Measurements from ENCODE around the gene PRICKLE2. TPM values are rescaled to one million over a fixed set of nuclear protein-coding genes. Genes with fewer than 3 reads are reported as not detected.

Gene PRICKLE2
- total RNA-seq, 1 experiment from 2014 or later, result 4.2 TPM

DNA sequence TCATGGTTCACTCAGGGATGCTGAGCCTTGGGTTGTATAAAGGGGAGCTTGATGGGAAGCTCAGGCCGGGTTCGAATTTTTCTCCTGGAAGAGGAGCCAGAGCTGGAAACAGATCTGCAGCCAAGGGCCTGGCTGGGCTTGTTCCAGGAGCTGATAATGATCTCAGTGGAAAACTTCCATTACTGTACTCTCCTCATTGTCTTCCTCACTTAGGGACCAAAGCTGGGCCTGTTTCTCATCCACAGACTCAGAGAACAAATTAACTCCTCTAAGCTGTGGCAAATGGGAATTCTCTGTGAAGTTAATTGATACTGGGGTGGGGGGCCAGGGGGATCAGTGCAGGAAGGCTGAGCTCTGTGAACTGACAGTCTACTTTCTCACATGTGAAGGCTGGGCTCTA, 92.0 kb downstream of the PRICKLE2 start:
- H3K9me3 Mint-ChIP-seq (ENCODE audit: unreplicated experiment), result no peaks in the 10 kb centered on the region
- Histone ChIP-seq H3K27me3 (replicated peaks; ENCODE audit: control insufficient read depth, insufficient read depth, low read length) (no peaks in the 10 kb centered on the region), H3K4me1 (peaks cover 5% of the 10 kb centered on the region; the same call in 1 of the 2 replicates), H3K9me3 (0 out of 2 replicates have a peak, but pooled peaks cover 2% of the 10 kb centered on the region), H3K36me3 (ENCODE audit: control insufficient read depth, insufficient read depth, low read length) (no peaks in the 10 kb centered on the region), H3K4me3 (ENCODE audit: low read depth, low read length) (no peak overlapping the region)
- intact Hi-C loops (cut with micrococcal nuclease; ENCODE audit: unreplicated experiment), result no loop called here
- no peaks in the 10 kb centered on the region for H3K27me3 Mint-ChIP-seq (ENCODE audit: insufficient read depth, unreplicated experiment)
- H3K4me1 Mint-ChIP-seq (ENCODE audit: low read depth, unreplicated experiment), result peaks cover 26% of the 10 kb centered on the region
- H3K4me3 Mint-ChIP-seq (ENCODE audit: unreplicated experiment), result no peak overlapping the region
- no TSS peak for BruUV-seq (replicated peaks)
- TF ChIP-seq, protein P1, sequence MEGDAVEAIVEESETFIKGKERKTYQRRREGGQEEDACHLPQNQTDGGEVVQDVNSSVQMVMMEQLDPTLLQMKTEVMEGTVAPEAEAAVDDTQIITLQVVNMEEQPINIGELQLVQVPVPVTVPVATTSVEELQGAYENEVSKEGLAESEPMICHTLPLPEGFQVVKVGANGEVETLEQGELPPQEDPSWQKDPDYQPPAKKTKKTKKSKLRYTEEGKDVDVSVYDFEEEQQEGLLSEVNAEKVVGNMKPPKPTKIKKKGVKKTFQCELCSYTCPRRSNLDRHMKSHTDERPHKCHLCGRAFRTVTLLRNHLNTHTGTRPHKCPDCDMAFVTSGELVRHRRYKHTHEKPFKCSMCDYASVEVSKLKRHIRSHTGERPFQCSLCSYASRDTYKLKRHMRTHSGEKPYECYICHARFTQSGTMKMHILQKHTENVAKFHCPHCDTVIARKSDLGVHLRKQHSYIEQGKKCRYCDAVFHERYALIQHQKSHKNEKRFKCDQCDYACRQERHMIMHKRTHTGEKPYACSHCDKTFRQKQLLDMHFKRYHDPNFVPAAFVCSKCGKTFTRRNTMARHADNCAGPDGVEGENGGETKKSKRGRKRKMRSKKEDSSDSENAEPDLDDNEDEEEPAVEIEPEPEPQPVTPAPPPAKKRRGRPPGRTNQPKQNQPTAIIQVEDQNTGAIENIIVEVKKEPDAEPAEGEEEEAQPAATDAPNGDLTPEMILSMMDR (IDR thresholded peaks at IDR 0.05; ENCODE audit: insufficient read depth in 1 of 2, low read depth in 1 of 2, low read length in 1 of 2, severe bottlenecking in 1 of 2, unreplicated experiment in 1 of 2), result no peak
- no peak overlapping the region for H3K27ac Mint-ChIP-seq (ENCODE audit: unreplicated experiment)
- no peak for DNase-seq
- ChIA-PET CTCF (no interaction called here), POLR2A (no interaction called here)
- no peaks in the 10 kb centered on the region for H3K36me3 Mint-ChIP-seq (ENCODE audit: insufficient read depth, unreplicated experiment)

GRCh38 chr3:64131725-64132469, 93.4 kb downstream of the PRICKLE2 start:
- Histone ChIP-seq H3K4me1 (peaks cover 5% of the 10 kb centered on the region; the same call in 1 of the 2 replicates), H3K4me3 (ENCODE audit: low read depth, low read length) (no peak overlapping the region), H3K9me3 (0 out of 2 replicates have a peak, but pooled peaks cover 2% of the 10 kb centered on the region), H3K36me3 (ENCODE audit: control insufficient read depth, insufficient read depth, low read length) (no peaks in the 10 kb centered on the region), H3K27me3 (replicated peaks; ENCODE audit: control insufficient read depth, insufficient read depth, low read length) (no peaks in the 10 kb centered on the region)
- H3K9me3 Mint-ChIP-seq (ENCODE audit: unreplicated experiment), result no peaks in the 10 kb centered on the region
- H3K27ac Mint-ChIP-seq (ENCODE audit: unreplicated experiment), result no peak overlapping the region
- BruUV-seq (replicated peaks), result no TSS peak
- H3K36me3 Mint-ChIP-seq (ENCODE audit: insufficient read depth, unreplicated experiment), result no peaks in the 10 kb centered on the region
- peaks cover 26% of the 10 kb centered on the region for H3K4me1 Mint-ChIP-seq (ENCODE audit: low read depth, unreplicated experiment)
- H3K27me3 Mint-ChIP-seq (ENCODE audit: insufficient read depth, unreplicated experiment), result no peaks in the 10 kb centered on the region
- no peak for DNase-seq
- intact Hi-C loops (cut with micrococcal nuclease; ENCODE audit: unreplicated experiment), result no loop called here
- H3K4me3 Mint-ChIP-seq (ENCODE audit: unreplicated experiment), result no peak overlapping the region
- POLR2A ChIA-PET, result no interaction called here
- CTCF ChIA-PET, result no interaction called here
- TF ChIP-seq, protein P1 (IDR thresholded peaks at IDR 0.05; ENCODE audit: insufficient read depth in 1 of 2, low read depth in 1 of 2, low read length in 1 of 2, severe bottlenecking in 1 of 2, unreplicated experiment in 1 of 2), result no peak

DNA sequence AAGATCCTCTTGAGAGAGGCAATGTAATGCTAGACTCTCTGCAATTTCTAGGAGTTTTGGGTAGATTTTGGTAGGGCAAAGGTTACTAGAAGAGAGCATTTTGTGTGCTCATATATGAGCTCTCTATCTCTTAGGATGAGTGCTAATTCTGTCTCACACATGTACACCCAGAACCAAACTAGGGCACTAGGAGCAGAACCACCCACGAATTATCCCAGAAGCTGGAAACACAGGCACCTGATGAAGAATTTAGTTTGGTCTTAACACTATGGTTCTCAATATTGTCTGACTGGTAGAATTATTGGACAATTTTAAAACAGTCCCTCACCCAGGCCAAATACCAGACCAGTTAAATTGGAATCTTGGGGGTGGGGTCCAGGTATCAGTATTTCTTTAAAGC, 94.8 kb downstream of the PRICKLE2 start:
- Mint-ChIP-seq H3K4me3 (ENCODE audit: unreplicated experiment) (no peak overlapping the region), H3K27me3 (ENCODE audit: insufficient read depth, unreplicated experiment) (no peaks in the 10 kb centered on the region), H3K36me3 (ENCODE audit: insufficient read depth, unreplicated experiment) (no peaks in the 10 kb centered on the region), H3K4me1 (ENCODE audit: low read depth, unreplicated experiment) (peaks cover 21% of the 10 kb centered on the region), H3K27ac (ENCODE audit: unreplicated experiment) (no peak overlapping the region), H3K9me3 (ENCODE audit: unreplicated experiment) (no peaks in the 10 kb centered on the region)
- ChIA-PET CTCF (no interaction called here), POLR2A (no interaction called here)
- H3K4me3 ChIP-seq (ENCODE audit: low read depth, low read length), result no peak overlapping the region
- intact Hi-C loops (cut with micrococcal nuclease; ENCODE audit: unreplicated experiment), result no loop called here
- no peaks in the 10 kb centered on the region for H3K9me3 ChIP-seq
- TF ChIP-seq, protein P1 (IDR thresholded peaks at IDR 0.05; ENCODE audit: insufficient read depth in 1 of 2, low read depth in 1 of 2, low read length in 1 of 2, severe bottlenecking in 1 of 2, unreplicated experiment in 1 of 2), result no peak
- BruUV-seq (replicated peaks), result no TSS peak
- no peaks in the 10 kb centered on the region for H3K27me3 ChIP-seq (replicated peaks; ENCODE audit: control insufficient read depth, insufficient read depth, low read length)
- peaks cover 5% of the 10 kb centered on the region; the same call in 1 of the 2 replicates for H3K4me1 ChIP-seq
- no peak for DNase-seq
- no peaks in the 10 kb centered on the region for H3K36me3 ChIP-seq (ENCODE audit: control insufficient read depth, insufficient read depth, low read length)
